ENCODE data around the gene CHST11.

DNA sequence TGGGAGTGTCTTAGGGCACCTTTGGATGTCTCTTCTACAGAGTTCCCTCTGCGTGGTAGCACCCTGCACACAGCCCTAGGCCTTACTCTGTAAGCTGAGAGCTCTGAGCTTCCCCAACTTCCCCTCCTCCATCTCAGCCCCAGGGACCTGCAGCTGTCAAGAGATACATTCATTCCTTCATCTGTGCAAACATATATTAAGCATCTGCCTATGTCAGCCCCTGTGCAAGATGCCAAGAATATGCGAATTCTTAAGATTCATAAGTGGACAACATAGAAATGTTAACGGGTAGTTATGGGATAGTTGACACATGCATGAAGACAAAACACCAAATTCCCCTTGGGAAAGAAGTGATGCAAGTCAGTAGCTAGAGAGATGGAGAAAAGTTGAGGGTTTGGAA, 310.5 kb downstream of the CHST11 start:
- TF ChIP-seq, protein P1, sequence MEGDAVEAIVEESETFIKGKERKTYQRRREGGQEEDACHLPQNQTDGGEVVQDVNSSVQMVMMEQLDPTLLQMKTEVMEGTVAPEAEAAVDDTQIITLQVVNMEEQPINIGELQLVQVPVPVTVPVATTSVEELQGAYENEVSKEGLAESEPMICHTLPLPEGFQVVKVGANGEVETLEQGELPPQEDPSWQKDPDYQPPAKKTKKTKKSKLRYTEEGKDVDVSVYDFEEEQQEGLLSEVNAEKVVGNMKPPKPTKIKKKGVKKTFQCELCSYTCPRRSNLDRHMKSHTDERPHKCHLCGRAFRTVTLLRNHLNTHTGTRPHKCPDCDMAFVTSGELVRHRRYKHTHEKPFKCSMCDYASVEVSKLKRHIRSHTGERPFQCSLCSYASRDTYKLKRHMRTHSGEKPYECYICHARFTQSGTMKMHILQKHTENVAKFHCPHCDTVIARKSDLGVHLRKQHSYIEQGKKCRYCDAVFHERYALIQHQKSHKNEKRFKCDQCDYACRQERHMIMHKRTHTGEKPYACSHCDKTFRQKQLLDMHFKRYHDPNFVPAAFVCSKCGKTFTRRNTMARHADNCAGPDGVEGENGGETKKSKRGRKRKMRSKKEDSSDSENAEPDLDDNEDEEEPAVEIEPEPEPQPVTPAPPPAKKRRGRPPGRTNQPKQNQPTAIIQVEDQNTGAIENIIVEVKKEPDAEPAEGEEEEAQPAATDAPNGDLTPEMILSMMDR (IDR thresholded peaks at IDR 0.05; ENCODE audit: borderline replicate concordance, extremely low read depth, low read length, poor library complexity, severe bottlenecking) = no peak
- TF ChIP-seq EZH2 (IDR thresholded peaks at IDR 0.05; ENCODE audit: borderline replicate concordance, low read depth, low read length, severe bottlenecking) = no peak

Data from DND-41 (cell line).